GM18517 (cell line): Measurements from ENCODE around the gene PGP.
"Not testable (repeated sequence)": the region's sequence is repeated elsewhere in the genome, so short reads cannot be mapped to it uniquely, and the experiment has no call there.

ENCODE experiments used
- ATAC-seq: cut with Tn5 transposase; IDR thresholded peaks from one replicate; pipeline ENCODE4 v1.9.1; 2021; ENCODE audit warnings: mild to moderate bottlenecking, moderate library complexity; ENCODE audit not compliant: unreplicated experiment

The PGP gene, protein sequence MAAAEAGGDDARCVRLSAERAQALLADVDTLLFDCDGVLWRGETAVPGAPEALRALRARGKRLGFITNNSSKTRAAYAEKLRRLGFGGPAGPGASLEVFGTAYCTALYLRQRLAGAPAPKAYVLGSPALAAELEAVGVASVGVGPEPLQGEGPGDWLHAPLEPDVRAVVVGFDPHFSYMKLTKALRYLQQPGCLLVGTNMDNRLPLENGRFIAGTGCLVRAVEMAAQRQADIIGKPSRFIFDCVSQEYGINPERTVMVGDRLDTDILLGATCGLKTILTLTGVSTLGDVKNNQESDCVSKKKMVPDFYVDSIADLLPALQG

DNA sequence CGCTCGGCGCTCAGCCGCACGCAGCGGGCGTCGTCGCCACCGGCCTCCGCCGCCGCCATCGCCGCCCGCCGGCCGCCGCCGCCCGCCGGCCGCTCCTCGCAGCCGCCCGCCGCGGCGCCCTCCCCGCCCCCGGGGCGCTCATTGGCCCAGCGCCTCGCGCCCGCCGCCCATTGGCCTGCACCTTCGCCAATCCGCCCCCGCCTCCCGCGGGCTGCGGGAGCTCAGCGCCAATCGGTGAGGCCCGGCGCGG, at the start of gene PGP:
TSS of gene PGP (minus strand) at position 122 of the 250 bp plus-strand sequence. CDS start at position 59, 63 bp downstream.
- ATAC-seq = peak; percentile 77

DNA sequence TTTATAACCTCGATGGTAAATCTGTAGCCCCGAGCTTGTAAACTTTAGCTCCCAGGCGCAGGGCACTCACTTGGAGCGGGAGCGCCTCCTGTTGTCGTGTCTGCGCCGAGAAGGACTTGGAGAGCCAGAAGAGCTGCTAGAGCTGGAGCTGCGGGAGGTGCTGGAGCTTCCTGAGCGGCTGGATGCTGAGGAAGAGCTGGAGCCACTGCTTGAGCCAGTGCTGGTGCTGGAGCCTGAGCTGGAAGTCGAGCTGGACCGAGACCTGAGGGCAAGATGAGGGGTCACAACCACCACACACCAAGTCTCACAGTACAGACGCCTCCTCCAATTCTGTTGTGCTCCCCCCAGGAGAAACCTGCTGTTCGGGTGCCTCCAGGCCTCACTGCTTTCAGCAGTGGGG, 48.4 kb upstream of the PGP start:
- ATAC-seq = not testable (repeated sequence)

DNA sequence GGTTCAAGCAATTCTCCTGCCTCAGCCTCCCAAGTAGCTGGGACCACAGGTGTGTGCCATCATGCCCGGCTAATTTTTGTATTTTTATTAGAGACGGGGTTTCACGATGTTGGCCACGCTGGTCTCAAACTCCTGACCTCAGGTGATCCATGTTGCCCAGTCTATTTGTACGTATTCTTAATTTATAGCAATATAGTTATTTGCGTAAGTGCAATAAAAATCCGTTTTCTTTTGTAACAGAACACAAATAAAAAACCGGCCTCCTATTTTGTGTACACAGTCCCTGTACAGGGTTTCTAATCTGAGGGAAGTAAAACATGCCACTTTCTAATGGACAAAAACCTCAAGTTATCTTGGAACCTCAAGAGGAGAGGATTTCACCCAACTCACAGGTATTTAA, 45.6 kb upstream of the PGP start:
- ATAC-seq = no peak

DNA sequence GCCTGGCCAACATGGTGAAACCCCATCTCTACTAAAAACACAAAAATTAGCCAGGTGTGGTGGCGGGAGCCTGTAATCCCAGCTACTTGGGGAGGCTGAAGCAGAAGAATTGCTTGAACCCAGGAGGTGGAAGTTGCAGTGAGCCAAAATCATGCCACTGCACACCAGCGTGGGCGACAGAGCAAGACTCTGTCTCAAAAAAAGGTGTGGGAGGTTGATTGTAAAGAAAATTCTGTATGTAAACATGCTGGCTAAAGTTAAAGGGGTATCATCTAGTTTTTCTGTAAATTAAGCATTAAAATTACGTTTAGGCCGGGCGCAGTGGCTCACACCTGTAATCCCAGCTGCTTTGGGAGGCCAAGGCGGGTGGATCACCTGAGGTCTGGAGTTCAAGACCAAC, 43.9 kb upstream of the PGP start:
- ATAC-seq = not testable (repeated sequence)

DNA sequence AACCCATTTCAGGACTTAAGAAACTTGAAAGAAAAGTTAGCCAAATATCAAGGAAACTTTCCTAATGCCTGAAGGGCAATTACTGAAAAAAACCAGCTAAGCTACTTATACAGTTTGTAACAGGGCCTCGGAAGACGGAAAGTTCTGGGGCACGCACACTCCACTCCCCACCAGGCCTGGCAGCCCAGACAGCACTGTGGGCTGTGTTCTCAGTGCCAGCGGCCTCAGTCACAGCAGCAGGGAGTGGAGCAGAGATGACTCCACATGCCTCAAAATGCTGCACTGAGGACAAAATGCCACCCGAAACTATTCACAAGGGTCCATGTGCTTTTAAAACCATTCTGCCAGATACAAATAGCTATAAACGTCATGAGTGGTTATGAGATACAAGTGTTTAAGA, 43.1 kb upstream of the PGP start:
- no peak for ATAC-seq

DNA sequence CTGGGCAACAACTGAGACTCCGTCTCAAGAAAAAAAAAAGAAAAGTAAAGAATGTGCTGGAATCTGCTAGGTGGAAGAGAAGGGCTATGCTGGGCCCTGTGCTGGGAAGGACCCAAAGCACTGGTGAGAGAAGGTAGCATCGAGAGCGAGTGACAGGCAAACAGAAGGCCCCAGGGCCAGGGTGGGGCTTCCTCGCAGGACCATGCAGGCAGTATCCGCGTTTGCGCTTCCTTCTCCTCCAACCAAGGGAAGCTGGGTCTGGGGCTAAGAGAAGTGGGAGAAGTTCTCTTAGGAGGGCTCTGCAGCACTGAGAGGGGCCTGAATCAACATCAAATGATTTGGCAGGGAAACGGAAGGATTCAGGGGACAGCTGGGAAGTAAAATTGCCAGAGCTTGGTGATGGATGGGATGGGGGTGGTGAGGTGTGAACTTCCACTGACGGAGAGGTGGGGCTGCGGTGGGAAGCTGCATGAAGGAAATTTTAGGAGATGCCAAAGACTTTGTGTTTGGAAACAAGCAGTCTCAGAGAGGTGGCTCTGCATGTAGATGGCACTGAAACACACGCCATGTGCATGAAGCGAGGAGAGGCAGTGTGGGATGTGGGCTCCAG, 42.0 kb upstream of the PGP start:
- ATAC-seq = no peak

DNA sequence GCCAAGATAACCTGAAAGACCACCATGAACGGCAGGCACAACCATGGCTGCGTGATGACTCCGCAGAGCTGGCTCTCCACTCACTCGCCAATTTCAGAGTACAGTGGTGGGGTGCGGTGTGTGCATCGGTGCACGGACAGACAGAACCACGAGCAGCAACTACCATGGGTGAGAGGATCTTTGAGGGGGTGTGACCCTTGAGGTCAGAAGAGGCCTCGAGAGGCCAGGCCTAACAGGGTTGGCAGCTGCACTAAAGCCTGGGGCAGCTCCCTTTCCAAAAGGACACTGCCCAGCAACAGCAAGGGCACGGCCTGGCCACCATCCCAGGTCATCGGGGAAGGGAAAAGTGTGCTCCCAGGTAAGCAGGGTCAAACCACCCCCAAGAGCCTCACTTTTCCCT, 38.7 kb upstream of the PGP start:
- no peak for ATAC-seq

DNA sequence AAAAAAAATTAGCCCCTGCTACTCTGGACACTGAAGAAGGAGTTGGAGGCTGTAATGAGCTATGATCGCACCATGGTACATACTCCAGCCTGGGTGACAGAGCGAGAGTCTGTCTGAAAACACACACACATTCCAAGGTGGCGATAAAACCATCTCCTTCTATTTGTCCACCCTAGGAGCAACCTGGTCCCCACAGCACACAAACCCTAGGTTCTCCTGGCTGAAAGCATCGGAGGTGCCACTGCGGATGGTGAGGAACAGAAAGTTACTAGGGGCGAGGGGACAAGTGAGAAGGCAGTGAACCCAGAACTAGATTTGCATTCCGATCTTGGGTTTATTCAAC, 38.1 kb upstream of the PGP start:
- no peak for ATAC-seq

DNA sequence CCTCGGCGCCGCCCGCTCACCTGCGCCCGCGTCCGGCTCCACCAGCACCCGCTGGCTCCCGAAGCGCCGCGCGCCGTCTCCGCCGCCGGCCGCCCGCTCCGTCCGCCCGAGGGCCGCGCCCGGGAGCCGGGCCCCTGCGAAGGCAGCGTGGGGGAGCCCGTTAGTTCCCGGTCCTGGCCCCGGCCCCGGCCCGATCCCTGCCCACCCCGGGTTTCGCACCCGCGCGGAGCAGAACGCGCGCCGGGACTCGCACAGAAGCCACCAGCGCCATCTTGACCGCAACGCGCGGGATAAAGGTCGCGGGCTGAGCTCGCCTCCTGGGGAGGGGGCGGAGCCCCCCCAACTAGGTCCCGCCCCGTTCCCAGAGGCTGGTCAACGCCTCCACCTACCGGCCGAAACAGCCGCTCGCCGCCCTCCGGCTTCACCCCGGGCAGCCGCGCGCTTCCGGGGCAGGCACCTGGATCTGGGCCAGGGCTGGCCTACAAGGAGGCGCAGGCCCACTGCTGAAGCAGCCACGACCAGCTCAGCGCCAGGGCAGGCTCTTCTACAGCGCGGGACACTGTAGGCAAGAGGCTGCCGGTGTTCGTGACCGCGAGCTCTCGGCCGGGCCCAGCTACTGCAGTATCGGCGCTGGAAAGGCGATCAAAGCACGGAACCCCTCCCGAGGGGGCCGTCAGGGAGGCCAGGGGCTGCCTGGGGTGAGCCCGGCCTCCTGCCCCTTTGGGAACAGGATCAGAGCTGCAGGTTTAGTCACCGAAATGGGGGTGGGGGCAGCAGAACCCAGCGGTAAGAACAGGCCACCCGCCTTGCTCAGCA, 36.9 kb upstream of the PGP start, which contains the start of gene ECI1:
TSS of gene ECI1 (minus strand) at position 292 of the 816 bp plus-strand sequence. CDS start at position 271, 21 bp downstream.
- ATAC-seq = peak; percentile 77

DNA sequence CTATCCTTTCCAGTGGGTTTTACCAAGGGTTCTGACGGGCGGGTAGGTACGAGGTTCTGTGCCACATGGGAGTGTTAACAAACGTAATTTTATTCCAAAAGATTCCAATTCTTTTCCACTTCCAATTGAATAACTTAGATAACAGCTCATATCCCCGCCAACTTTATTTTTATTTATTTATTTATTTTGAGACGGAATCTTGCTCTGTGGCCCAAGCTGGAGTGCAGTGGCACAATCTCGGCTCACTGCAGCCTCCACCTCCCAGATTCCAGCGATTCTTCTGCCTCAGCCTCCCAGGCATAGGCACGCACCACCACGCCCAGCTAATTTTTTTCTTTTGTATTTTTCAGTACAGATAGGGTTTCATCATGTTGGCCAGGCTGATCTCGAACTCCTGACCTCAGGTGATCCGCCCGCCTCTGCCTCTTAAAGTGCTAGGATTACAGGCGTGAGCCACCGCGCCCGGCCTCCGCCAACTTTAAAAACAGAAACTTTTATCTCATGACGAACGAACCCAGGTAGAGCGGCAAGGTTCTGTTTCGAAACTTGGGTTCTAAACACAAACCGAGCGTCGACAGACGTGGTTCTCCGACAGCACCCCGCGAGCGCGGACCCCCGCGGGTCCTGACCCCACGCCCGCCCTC, 36.1 kb upstream of the PGP start:
- no peak for ATAC-seq

DNA sequence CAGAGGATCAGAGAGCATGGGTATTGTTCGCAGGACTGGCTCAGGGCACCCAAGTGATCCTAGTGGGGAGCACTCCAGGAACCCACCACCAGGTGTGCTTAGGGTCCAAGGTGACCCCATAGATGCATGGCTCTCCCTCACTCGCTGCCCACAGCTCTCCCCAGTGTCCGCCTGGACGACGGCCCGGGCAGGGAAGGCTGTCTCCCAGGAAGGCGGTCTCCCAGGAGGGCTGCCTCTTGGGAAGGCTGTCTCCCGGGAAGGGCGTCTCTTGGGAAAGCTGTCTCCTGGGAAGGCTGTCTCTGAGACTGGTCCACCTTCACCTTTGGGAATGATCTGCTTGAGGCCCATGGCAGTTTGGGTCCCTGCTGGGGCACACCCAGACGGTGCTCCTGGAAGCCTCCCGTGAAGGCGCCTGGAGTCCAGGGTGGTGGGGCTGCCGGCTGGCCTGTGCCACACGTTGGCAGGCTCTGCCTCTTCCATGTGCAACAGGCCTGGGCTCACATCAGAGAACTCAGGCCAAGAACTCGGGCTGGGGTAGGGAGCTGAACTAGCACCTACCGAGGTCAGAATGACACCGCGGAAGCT, 31.8 kb upstream of the PGP start:
- no peak for ATAC-seq

DNA sequence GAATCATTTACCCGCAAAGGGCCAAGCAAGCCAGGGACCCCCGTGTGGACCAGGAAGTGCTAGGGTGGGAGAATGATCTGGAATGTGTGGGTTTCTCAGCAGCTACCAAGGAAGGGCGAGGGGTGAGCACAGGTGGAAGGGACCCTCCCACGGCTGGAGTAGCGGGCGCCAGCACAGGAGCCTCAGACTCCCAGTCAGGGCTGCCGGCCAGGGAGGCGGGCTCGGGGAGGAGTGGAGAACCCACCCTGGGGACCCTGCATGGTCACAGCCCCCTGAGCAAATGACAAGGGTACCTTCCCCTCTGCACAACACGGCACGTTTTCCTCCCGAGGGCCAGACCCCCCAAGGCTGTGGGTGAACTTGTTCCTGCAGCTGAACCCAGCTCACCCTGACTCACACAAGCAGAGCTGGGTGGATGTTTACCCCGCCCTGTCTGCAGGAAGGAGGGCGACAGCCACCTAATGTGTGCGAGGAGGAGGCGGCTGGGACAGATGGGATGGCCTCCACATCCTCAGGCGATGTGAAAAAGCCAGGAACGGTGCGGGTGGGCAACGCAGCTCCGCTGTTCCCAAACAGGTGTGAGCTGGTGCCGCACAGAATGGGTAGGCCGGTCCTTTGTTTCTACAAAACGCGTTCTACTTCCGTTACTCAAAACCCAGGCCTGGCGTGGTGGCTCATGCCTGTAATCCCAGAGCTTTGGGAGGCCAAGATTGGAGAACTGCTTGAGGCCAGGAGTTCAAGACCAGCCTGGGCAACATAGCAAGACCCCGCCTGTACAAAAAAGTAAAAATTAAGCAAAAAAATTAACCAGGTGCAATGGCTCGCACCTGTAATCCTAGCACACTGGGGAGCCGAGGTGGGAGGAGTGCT, 30.5 kb upstream of the PGP start:
- ATAC-seq = no peak

DNA sequence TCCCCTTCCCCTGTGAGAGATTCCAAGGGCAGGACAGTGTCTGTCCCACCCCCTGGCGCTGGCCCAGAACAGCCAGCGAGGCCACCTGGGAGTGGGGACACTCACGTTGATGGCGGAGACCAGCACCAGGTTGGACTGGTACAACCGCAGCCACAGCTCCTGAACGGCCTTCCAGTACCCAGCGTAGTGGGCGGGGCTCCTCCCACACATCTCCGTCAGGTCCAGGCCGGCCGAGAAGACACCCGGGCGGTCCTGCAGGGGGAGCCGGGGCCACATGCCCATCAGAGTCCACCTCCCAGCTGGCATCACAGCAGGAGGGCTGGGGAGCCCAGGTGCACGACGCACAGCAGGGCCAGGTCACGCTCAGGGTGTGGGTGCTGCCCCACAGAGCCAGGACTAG, 29.7 kb upstream of the PGP start:
- no peak for ATAC-seq

DNA sequence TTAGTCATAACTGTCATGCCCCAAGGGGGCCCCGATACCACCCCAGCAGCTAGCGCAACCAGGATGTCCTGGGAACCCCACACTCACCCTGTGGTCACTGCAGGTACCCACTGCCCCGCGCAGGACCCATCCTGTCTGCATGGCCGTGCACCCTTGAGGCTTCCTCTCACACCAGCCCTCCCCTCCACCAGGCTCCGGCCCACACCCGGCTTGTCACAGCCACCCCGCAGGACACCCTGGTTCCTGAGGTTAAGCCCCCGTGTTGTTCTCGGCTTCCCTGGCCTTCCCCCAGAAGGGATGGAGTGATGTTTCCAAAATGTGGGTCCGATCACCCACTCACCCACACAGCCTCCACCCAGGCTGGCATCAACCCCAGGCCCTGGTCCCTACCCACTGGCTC, 29.1 kb upstream of the PGP start:
- ATAC-seq = no peak

DNA sequence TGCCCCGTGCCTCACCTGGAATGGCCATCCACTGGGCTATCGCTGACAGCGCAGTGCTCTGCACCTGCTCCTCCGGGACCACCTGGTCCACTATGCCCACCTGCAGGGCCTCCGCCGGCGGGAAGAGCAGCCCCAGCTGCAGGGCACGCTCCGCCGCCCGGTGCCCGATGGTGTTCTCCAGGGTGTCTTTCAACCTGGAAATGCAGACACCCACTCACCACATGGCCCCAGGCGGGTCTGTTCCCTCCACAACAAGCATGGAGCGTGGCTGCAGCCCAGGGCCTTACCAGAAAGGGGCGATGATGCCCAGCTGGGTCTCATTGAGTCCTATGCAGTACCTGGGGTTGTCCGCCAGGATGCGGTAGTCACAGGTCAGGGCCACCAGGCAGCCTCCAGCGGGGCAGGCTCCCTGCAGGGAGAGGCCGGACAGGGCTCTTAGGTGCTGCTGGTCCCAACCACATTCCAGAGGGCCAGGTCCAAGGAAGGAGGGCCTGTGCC, 28.4 kb upstream of the PGP start:
- no peak for ATAC-seq

DNA sequence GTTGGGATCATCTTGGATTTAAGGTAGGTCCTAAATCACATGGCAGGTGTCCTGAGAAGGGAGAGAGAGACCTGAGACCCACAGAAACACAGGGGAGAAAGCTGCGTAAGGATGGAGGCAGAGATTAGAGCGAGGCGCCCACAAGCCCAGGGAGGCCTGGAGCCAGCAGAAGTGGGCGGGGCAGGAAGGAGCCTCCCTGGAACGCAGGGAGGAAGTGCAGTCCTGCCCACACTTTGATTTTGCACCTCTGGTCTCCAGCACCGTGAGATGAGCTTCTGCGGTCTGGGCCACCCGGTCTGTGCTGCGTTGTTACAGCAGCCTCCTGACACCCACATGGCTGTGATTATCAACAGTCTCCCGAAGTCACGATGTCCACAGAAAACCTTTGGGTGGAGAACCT, 28.0 kb upstream of the PGP start:
- no peak for ATAC-seq

DNA sequence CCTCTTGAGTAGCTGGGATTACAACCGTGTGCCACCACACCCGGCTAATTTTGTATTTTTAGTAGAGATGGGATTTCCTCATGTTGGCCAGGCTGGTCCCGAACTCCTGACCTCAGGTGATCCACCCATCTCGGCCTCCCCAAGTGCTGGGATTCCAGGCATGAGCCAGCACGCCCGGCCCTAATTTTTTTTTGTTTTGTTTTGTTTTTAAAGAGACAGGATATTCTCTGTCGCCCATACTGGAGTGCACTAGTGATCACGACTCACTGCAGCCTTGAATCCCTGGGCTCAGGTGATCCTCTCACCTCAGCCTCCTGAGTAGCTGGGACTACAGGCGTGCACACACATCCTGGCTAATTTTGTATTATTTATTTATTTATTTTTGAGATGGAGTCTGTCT, 25.7 kb upstream of the PGP start:
- ATAC-seq = not testable (repeated sequence)

DNA sequence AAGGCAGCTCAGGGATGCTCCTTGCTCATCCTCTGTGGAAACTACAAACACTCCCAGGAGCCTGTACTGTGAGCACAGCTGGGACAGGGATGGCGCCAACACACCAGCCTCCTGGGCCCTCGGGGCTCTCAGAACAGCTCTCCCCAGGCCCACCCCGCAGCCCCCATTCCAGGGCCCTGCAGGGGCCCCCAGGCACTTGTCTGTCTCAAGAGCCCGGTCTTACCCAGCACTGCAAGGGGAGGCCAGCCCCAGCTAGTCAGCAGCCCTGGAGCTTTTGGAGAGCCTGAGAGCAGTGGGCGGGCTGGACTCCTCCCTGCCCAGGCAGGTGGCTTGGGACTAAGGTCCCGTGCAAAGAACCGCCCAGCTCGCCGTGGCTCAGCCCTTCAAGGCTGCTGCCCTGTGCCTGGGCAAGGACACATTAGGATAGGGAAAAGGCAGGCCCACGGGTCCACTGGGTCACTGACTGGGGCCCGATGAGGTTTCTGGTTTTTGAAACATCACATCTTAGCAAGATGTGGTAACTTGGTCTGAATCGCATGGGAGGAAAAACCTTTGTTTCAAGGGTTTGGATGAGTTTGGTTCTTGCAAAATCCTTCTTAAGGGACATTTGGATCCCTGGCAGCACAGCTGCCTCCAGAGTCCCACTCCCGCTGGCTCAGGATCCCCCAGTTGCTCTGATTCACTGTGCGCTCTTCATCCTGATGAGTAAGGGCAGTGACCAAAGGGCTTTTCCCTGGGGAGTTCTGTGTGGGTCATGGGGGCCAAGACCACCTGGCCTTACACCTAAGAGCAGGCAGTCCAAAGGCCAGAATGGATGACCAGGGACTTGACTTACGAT, 24.4 kb upstream of the PGP start:
- ATAC-seq = no peak

DNA sequence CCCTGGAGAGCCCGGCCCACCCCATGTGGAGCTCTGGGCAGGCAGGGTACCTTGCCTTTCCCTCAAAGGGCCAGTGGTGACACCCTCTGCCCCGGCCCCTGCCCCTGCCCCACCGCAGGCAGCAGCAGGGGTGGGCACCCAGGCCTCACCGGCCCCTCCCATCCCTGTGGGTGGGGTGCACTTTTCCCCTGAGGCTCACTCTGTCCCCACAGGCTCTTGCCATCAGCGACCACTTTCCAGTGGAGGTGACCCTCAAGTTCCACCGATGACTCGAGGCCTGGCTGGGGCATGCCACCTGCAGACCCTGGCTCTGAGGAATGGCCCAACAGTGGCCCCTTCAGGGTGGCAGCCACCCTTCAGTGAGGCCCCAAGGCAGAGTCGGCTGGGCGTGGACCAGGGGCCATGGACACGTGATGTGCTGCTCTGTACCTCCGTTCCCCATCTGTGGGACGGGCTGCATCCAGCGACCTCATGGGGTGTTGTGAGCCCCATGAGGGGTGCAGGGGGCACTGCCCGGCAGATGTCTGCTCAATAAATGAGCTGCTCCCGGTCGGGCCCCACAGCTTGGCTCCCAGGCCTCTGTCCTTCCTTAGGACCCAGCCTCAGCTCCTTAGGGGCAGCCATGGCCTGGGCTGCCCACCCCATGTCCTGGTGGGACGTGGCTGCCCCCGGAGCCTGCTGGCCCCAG, 23.7 kb upstream of the PGP start:
- no peak for ATAC-seq
